Gastroesophageal sphincter (tissue), 4 donors: ENCODE measurements around the gene GPC1. TPM values are rescaled to one million over a fixed set of nuclear protein-coding genes. Genes with fewer than 3 reads are reported as not detected.
A peak's percentile ranks its signal among the peaks of the same experiment; 100 is the strongest.

ENCODE experiments used
- ATAC-seq: fragments of 150-250 bp; one replicate; pipeline ENCODE4 v1.9.1; 2016; ENCODE audit warnings: mild to moderate bottlenecking, moderate library complexity
- H3K27ac ChIP-seq, 4 donors: fragments of 200-600 bp; sonication (generic) in 3 of 4; 1 replicate in 3 of 4; 2 replicates in 1 of 4; pipeline ENCODE4 v1.5.1; 2016 to 2019
- H3K27me3 ChIP-seq: fragments of 200-600 bp; sonication (generic); one replicate; pipeline ENCODE4 v1.5.1; 2019
- H3K36me3 ChIP-seq, 2 donors: fragments of 200-600 bp; sonication (generic); one replicate each; pipeline ENCODE4 v1.5.1; 2019; ENCODE audit warnings: control low read depth in 1 of 2
- H3K4me1 ChIP-seq, 3 donors: fragments of 200-600 bp; sonication (generic); 1 replicate in 2 of 3; 2 replicates in 1 of 3; pipeline ENCODE4 v1.5.1; 2016 to 2019; ENCODE audit warnings: control low read depth in 2 of 3
- H3K4me3 ChIP-seq, 2 donors: fragments of 200-600 bp; sonication (generic); one replicate each; pipeline ENCODE4 v1.5.1; 2019; ENCODE audit warnings: mild to moderate bottlenecking in 1 of 2, moderate library complexity in 1 of 2
- H3K9me3 ChIP-seq, 3 donors: fragments of 200-600 bp; sonication (generic); one replicate each; pipeline ENCODE4 v1.5.1; 2017 to 2019; ENCODE audit warnings: control low read depth in 2 of 3
- CTCF ChIP-seq, 4 experiments: fragments of 200-600 bp in 2 of 4; fragments of 450-650 bp in 2 of 4; sonication (generic) in 1 of 4; IDR thresholded peaks; one replicate each; pipeline ENCODE4 v1.5.1; 2017 to 2019; ENCODE audit warnings: antibody characterized with exemption in 4 of 4, mild to moderate bottlenecking in 2 of 4, moderate library complexity in 2 of 4
- EP300 ChIP-seq: sonication (generic); formaldehyde crosslinking; IDR thresholded peaks from one replicate; pipeline ENCODE4 v1.6.1; 2017; ENCODE audit warnings: antibody characterized with exemption, mild to moderate bottlenecking
- POLR2A ChIP-seq, 2 donors: fragments of 450-650 bp; IDR thresholded peaks; one replicate each; pipeline ENCODE4 v1.6.1; 2017; ENCODE audit warnings: antibody characterized with exemption in 2 of 2, mild to moderate bottlenecking in 2 of 2, moderate library complexity in 1 of 2
- POLR2AphosphoS5 ChIP-seq: sonication (generic); formaldehyde crosslinking; IDR thresholded peaks from one replicate; pipeline ENCODE4 v1.6.1; 2017; ENCODE audit warnings: antibody characterized with exemption
- WGBS, 2 donors: methylation state at CpG; one replicate each; pipeline ENCODE4 v1.1.5; 2018; ENCODE audit warnings: low coverage in 1 of 2; 5-methylcytosine and 5-hydroxymethylcytosine counted together
- total RNA-seq, 4 donors: library from RNA; depleted of rRNA; stranded (reverse); fragments of >200 nt; gene quantifications; one replicate each; pipeline ENCODE4 v1.1.0, GENCODE V29; 2016

GPC1 gene
- total RNA-seq, 4 donors from 2014 or later: 22.5 to 73.9 (median 43.3) TPM

DNA sequence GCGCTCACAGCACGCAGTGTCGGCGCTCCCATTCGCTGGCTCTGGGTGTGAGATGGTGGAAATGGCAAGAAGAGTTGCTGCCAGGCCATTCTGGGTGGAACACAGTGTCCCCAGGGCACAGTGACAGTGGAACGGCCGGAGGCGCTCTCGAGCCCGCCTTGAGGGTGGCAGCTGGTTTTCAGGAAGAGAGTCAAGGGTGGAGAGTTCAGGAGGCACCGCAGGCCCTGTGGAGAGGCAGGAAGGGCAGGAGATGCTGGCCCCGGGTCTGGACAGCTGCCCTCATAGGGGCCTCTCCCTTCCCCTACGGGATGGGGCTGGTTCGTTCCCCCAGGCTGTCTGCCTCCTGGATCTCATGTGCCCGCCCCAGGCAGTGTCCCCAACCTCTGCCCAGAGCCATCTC is 12.5 kb downstream of the GPC1 start:
- Histone ChIP-seq H3K4me3 (no peak overlapping the region), H3K36me3 (peaks cover 0 to 19% of the 10 kb centered on the region in 2 donors), H3K27ac (no peak overlapping the region), H3K9me3 (no peaks in the 10 kb centered on the region), H3K4me1 (peaks cover 0 to 32% (median 9%) of the 10 kb centered on the region in 3 donors), H3K27me3 (peaks cover 5% of the 10 kb centered on the region)
- no peak for ATAC-seq
- WGBS, 2 donors: no CpG with 5 or more reads among the region's 15 CpGs
- TF ChIP-seq POLR2AphosphoS5 (no peak), CTCF (IDR thresholded peaks at IDR 0.05) (no peak)

GRCh38 chr2:240448387-240449274 is 13.2 kb downstream of the GPC1 start:
- Histone ChIP-seq H3K4me1 (peaks cover 0 to 36% (median 11%) of the 10 kb centered on the region in 3 donors), H3K27ac (no peak overlapping the region), H3K4me3 (no peak overlapping the region), H3K27me3 (peaks cover 7% of the 10 kb centered on the region), H3K36me3 (peaks cover 0 to 19% of the 10 kb centered on the region in 2 donors), H3K9me3 (no peaks in the 10 kb centered on the region)
- no peak for ATAC-seq
- WGBS, 2 donors: no CpG with 5 or more reads among the region's 23 CpGs
- TF ChIP-seq POLR2AphosphoS5: no peak
- TF ChIP-seq POLR2A (IDR thresholded peaks at IDR 0.05): no peak
- TF ChIP-seq CTCF (IDR thresholded peaks at IDR 0.05): no peak
- TF ChIP-seq EP300: no peak

DNA sequence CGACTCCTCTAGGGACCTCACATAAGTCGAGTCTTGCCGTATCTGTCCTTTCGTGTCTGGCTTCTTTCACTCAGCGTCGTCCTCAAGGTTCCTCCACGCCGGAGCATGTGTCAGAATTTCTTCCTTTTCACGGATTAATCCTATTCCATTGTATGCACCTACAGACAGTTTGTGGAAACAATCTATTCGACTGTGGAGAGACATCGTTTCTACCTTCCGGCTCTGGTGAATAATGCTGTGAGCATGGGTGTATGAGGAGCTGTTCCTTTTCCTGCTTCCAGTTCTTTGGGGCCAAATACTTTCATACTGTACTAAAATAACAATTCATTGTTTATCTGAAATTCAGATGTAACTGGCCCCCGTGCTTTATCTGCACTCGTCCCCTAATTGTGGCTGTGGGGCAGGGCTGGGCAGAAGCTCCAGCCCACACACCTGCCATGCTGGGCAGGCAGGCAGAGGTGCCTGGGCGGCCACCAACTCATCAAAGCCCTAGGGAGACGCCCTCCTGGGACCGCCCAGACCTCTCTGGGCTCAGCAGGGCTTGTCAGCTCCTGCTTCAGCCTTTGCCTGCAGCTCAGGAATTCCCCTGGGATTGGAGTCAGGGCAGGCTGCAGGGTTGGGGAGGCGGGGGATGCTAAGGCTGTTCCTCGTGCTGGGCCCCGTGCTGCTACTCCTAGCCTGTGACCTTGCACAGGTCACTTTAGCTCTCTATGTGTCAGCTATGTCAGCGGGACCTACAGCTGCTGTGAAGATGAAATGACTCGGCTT is 14.5 kb downstream of the GPC1 start:
- H3K4me3 ChIP-seq: no peak overlapping the region
- peaks cover 13% of the 10 kb centered on the region for H3K27me3 ChIP-seq
- TF ChIP-seq EP300: no peak
- no peak for TF ChIP-seq CTCF (IDR thresholded peaks at IDR 0.05)
- TF ChIP-seq POLR2AphosphoS5: no peak
- no peak for TF ChIP-seq POLR2A (IDR thresholded peaks at IDR 0.05)
- H3K27ac ChIP-seq: no peak overlapping the region
- WGBS, 2 donors: 62 to 64% methylated on average over 12 of the region's 22 CpGs
- H3K4me1 ChIP-seq: peaks cover 0 to 49% (median 16%) of the 10 kb centered on the region in 3 donors
- no peaks in the 10 kb centered on the region for H3K9me3 ChIP-seq
- peaks cover 0 to 13% of the 10 kb centered on the region in 2 donors for H3K36me3 ChIP-seq
- no peak for ATAC-seq

- no peak for TF ChIP-seq POLR2A (IDR thresholded peaks at IDR 0.05)
Measured at GRCh38 chr2:240450532-240451107, 15.2 kb downstream of the GPC1 start.

DNA sequence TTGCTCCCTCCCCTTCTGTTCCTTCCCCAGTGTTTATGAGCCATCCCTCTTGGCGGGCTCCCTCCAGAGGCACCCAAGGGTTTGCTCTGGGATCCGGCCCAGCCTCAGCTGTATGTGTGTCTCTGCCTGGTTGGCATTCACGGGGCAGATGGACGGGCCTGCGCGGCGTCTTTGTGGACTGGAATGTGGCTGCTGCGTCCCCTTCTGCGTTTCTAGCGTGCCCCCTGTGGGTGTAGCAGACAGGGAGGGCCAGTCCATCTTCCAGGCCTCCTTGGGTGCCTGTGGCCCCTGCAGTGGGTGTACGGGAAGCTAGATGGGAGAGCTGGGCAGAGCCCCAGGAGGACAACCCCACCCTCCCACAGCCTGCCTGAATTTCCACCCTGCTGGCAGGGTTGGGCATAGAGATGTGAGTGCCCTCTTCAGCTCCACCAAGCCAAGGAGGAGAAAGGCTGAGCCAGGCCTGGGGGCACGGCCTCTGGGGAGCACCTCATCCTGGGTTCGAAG is 15.7 kb downstream of the GPC1 start:
- Histone ChIP-seq H3K27me3 (peaks cover 17% of the 10 kb centered on the region), H3K36me3 (peaks cover 0 to 4% of the 10 kb centered on the region in 2 donors), H3K4me1 (peaks cover 0 to 61% (median 26%) of the 10 kb centered on the region in 3 donors), H3K27ac (peak overlapping the region in 1 of 4 donors; percentile 64), H3K9me3 (no peaks in the 10 kb centered on the region), H3K4me3 (no peak overlapping the region)
- no peak for TF ChIP-seq POLR2A (IDR thresholded peaks at IDR 0.05)
- no peak for TF ChIP-seq POLR2AphosphoS5
- no peak for TF ChIP-seq EP300
- TF ChIP-seq CTCF (IDR thresholded peaks at IDR 0.05): no peak
- ATAC-seq: no peak
- whole genome bisulfite sequencing, 2 donors: 50 to 100% methylated on average over 1 to 2 of the region's 13 CpGs

More at GRCh38 chr2:240450532-240451107, 15.2 kb downstream of the GPC1 start:
- peaks cover 0 to 56% (median 21%) of the 10 kb centered on the region in 3 donors for H3K4me1 ChIP-seq
- ATAC-seq: no peak
- no peak overlapping the region for H3K27ac ChIP-seq
- H3K9me3 ChIP-seq: no peaks in the 10 kb centered on the region
- peaks cover 17% of the 10 kb centered on the region for H3K27me3 ChIP-seq
- H3K36me3 ChIP-seq: peaks cover 0 to 9% of the 10 kb centered on the region in 2 donors
- WGBS, 2 donors: 45 to 56% methylated on average over 2 to 3 of the region's 16 CpGs
- no peak overlapping the region for H3K4me3 ChIP-seq
